H1 (cell line): Measurements from ENCODE around the gene LHFPL3. TPM values are rescaled to one million over a fixed set of nuclear protein-coding genes. Genes with fewer than 3 reads are reported as not detected.

Source experiments
- CBX5 ChIP-seq: fragments of 300-800, 300-1000 bp; sonication (generic); IDR thresholded peaks from 2 replicates; pipeline ENCODE4 v1.7.1; 2016; ENCODE audit warnings: antibody characterized with exemption, low read length, low read depth
- CEBPB ChIP-seq: IDR thresholded peaks from 2 replicates; pipeline ENCODE4 v1.6.1; 2012; ENCODE audit warnings: low read depth, low read length
- CHD1 ChIP-seq: IDR thresholded peaks from 2 replicates; pipeline ENCODE4 v1.6.1; 2012; ENCODE audit warnings: low read depth, low read length, improper control_type of control experiment
- EP300 ChIP-seq, 2 experiments: IDR thresholded peaks; 1 replicate in 1 of 2; 2 replicates in 1 of 2; pipeline ENCODE4 v1.6.1; 2011 to 2012; ENCODE audit warnings: low read depth in 2 of 2, low read length in 2 of 2, mild to moderate bottlenecking in 2 of 2, borderline replicate concordance in 1 of 2, inconsistent platforms in 1 of 2, moderate library complexity in 1 of 2
- JUND ChIP-seq: IDR thresholded peaks from 2 replicates; pipeline ENCODE4 v1.6.1; 2011; ENCODE audit warnings: mild to moderate bottlenecking, improper control_type of control experiment, low read length
- TCF12 ChIP-seq: IDR thresholded peaks from 2 replicates; pipeline ENCODE4 v1.6.1; 2011; ENCODE audit warnings: low read depth, mild to moderate bottlenecking, low read length
- TEAD4 ChIP-seq: IDR thresholded peaks from 2 replicates; pipeline ENCODE4 v1.6.1; 2012; ENCODE audit warnings: low read depth, low read length, inconsistent platforms, mixed read lengths
- polyA plus RNA-seq, 7 experiments: library from polyadenylated mRNA; depleted of rRNA in 3 of 7; stranded (reverse) in 5 of 7; unstranded in 2 of 7; fragments of >200 nt in 5 of 7; fragments of 200-250 nt in 2 of 7; gene quantifications; 1 replicate in 5 of 7; 2 replicates in 1 of 7; 4 replicates in 1 of 7; pipeline versions ENCODE4 v1.2.1 to v1.2.3, GENCODE V29; 2011 to 2013; ENCODE audit warnings: missing spikeins in 2 of 7, mixed read lengths in 2 of 7
- total RNA-seq: library from RNA; stranded (reverse); fragmentation: NEBNext Ultra II Directional; extraction: Animal tissue kit (Norgen Biotek cat#: 25700); gene quantifications from 2 replicates; pipeline ENCODE4 v1.2.1, GENCODE V29; 2021

Gene LHFPL3
- total and polyA plus RNA-seq, 2 of the 8 experiments (the other 6 are each of a cell fraction or from before 2014, with no cell fraction given), result 0.24 to 0.50 TPM

DNA sequence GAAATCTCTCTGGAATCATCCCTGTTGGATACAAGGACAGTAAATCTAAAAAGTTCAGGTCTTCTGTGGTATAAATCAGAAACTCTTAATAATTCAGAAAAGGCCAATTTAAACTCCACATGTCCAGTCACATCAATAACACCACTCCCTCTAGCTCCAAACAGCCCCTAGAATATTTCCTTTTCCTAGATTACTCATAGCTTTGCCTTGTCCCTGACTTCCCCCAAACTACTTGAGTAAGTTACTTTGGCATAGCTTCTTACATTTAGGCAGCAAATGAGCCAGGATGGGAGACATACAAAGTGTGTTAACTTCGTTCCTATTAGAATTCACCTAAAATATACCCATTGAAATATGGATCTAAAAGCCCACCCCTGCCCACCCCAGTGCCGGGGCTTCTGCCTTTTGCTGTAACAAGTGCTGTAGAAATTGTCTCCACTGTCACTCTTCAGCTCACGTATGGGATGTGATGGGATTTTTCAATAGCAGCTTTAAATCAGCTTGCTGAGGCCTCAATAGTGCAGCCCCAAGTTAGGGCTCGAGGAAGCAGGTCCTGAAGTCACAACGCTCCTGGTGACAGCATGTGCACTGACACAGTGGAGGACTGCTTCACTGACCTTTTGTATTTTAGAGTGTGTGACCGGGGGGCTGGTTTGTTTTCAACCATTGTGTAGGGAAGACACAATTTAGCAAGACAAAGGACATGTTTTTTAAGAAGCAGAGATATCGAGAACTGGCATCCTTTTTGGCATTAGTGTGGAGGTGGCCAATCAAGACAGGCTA, 467.4 kb downstream of the LHFPL3 start (continued):
- no peak for TF ChIP-seq JUND
- no peak for TF ChIP-seq CEBPB
- TF ChIP-seq CHD1, result no peak
- no peak for TF ChIP-seq TEAD4
- no peak for TF ChIP-seq CBX5
- no peak for TF ChIP-seq TCF12
- TF ChIP-seq EP300 (IDR thresholded peaks at IDR 0.05; ENCODE audit: borderline replicate concordance in 1 of 2, low read depth in 2 of 2, low read length in 2 of 2), result no peak
